ENCODE data around the gene PYY.

DNA sequence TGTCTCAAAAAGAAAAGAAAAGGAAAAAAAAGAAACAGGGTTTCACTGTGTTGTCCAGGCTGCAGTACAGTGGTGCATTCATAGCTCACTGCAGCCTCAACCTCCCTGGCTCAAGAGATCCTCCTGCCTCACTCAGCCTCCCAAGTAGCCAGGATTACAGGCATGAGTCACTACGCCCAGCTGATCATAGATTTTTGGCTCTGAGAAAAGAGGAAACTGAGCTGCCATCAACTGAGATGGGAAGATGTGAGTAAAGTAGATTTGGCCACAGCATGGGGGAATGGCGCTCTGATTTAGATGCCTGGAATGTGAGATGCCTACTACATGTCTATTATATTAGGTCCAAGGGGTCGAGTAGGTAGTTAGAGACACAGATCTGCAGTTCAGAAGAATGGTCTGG is 44.8 kb upstream of the PYY start:
- TF ChIP-seq, protein P1, sequence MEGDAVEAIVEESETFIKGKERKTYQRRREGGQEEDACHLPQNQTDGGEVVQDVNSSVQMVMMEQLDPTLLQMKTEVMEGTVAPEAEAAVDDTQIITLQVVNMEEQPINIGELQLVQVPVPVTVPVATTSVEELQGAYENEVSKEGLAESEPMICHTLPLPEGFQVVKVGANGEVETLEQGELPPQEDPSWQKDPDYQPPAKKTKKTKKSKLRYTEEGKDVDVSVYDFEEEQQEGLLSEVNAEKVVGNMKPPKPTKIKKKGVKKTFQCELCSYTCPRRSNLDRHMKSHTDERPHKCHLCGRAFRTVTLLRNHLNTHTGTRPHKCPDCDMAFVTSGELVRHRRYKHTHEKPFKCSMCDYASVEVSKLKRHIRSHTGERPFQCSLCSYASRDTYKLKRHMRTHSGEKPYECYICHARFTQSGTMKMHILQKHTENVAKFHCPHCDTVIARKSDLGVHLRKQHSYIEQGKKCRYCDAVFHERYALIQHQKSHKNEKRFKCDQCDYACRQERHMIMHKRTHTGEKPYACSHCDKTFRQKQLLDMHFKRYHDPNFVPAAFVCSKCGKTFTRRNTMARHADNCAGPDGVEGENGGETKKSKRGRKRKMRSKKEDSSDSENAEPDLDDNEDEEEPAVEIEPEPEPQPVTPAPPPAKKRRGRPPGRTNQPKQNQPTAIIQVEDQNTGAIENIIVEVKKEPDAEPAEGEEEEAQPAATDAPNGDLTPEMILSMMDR (conservative IDR thresholded peaks at IDR 0.05; ENCODE audit: low read length), result no peak
- no peak for TF ChIP-seq EZH2phosphoT487 (IDR thresholded peaks at IDR 0.05; ENCODE audit: borderline replicate concordance, low read depth, low read length)
